ENCODE measurements around the gene DAZ2. TPM values are rescaled to one million over a fixed set of nuclear protein-coding genes. Genes with fewer than 3 reads are reported as not detected.
"Not testable (repeated sequence)": the region's sequence is repeated elsewhere in the genome, so short reads cannot be mapped to it uniquely, and the experiment has no call there.

Gene DAZ2, protein sequence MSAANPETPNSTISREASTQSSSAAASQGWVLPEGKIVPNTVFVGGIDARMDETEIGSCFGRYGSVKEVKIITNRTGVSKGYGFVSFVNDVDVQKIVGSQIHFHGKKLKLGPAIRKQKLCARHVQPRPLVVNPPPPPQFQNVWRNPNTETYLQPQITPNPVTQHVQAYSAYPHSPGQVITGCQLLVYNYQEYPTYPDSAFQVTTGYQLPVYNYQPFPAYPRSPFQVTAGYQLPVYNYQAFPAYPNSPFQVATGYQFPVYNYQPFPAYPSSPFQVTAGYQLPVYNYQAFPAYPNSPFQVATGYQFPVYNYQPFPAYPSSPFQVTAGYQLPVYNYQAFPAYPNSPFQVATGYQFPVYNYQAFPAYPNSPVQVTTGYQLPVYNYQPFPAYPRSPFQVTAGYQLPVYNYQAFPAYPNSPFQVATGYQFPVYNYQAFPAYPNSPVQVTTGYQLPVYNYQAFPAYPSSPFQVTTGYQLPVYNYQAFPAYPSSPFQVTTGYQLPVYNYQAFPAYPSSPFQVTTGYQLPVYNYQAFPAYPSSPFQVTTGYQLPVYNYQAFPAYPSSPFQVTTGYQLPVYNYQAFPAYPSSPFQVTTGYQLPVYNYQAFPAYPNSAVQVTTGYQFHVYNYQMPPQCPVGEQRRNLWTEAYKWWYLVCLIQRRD
- polyA plus RNA-seq, result not detected

- not testable (repeated sequence) for H3K9me3 Mint-ChIP-seq, H3K4me1 Mint-ChIP-seq, H3K27me3 Mint-ChIP-seq, H3K4me3 Mint-ChIP-seq, H3K27ac Mint-ChIP-seq, H3K36me3 Mint-ChIP-seq
Measured at GRCh38 chrY:23219233-23219632, at the start of gene DAZ2. Gene DAZ2 (plus strand): TSS chrY:23219533. CDS start chrY:23219741, 208 bp downstream.

DNA sequence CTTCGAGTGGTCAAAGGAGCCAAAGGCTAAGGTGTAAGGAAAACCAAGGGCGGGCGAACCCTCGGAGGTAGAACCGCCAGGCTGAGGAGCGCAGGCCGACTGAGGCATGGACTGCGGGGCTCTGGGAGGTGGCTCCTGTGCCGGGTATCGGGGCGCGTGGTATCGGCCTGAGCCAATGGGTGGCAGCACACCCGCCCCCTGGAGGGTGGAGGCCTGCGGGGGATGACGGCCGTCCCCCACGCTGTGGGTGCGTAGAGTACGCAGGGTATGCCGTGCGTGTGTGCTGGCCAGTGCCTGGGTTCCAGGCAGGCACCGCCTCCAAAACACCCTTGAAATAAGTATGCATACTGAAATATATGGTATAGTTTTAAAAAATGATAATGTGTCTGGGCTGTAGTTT lies 20.4 kb upstream of the DAZ2 start, which contains the start of gene DAZ1:
DAZ1 (minus strand) TSS at position 101 of the 400 bp plus-strand sequence. CDS start 208 bp downstream, outside the sequence.
- not testable (repeated sequence) for H3K36me3 Mint-ChIP-seq, H3K27ac Mint-ChIP-seq, H3K9me3 Mint-ChIP-seq, H3K4me1 Mint-ChIP-seq, H3K4me3 Mint-ChIP-seq, H3K27me3 Mint-ChIP-seq

DNA sequence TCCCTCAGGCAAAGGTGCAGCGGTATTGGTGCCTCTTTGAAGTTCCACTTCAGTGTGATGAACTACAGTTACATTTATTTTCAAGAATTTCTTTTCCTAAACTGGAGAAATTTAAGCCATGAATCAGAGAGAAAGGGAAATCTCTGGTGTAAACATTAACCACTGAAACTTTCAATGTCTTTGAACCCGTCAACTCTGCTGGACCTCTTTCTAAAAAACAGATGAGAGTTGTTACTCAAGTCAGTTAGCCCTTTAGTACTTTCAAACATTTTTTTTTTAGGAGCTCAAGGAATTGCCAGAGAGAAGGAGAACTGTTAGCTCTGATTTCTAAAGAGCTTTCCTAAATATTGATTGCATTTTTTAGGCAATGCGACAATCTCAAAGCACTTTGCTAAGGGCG lies 11.9 kb upstream of the DAZ2 start:
- H3K4me1 Mint-ChIP-seq, H3K27ac Mint-ChIP-seq, H3K36me3 Mint-ChIP-seq, H3K27me3 Mint-ChIP-seq, H3K4me3 Mint-ChIP-seq, H3K9me3 Mint-ChIP-seq: not testable (repeated sequence)

- H3K4me3 Mint-ChIP-seq, H3K9me3 Mint-ChIP-seq, H3K4me1 Mint-ChIP-seq, H3K27me3 Mint-ChIP-seq, H3K36me3 Mint-ChIP-seq, H3K27ac Mint-ChIP-seq: not testable (repeated sequence)
Measured at GRCh38 chrY:23209802-23210495, 9.4 kb upstream of the DAZ2 start.

DNA sequence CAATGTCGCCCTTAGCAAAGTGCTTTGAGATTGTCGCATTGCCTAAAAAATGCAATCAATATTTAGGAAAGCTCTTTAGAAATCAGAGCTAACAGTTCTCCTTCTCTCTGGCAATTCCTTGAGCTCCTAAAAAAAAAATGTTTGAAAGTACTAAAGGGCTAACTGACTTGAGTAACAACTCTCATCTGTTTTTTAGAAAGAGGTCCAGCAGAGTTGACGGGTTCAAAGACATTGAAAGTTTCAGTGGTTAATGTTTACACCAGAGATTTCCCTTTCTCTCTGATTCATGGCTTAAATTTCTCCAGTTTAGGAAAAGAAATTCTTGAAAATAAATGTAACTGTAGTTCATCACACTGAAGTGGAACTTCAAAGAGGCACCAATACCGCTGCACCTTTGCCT lies 8.7 kb upstream of the DAZ2 start:
- not testable (repeated sequence) for H3K4me1 Mint-ChIP-seq, H3K9me3 Mint-ChIP-seq, H3K27ac Mint-ChIP-seq, H3K27me3 Mint-ChIP-seq, H3K4me3 Mint-ChIP-seq, H3K36me3 Mint-ChIP-seq

Other genes starting within 250 kb of the DAZ2 start
- not detected for gene BPY2, start 235.3 kb upstream of the DAZ2 start, polyA plus RNA-seq
- gene DAZ1, start 20.5 kb upstream of the DAZ2 start, polyA plus RNA-seq, result not detected